GM18511 (cell line): Measurements from ENCODE around the gene IL17RB.

Source experiments
- ATAC-seq: cut with Tn5 transposase; IDR thresholded peaks from one replicate; pipeline ENCODE4 v1.9.1; 2021; ENCODE audit warnings: mild to moderate bottlenecking, moderate library complexity; ENCODE audit not compliant: unreplicated experiment

The IL17RB gene

GRCh38 chr3:53902067-53902466 lies 55.7 kb downstream of the IL17RB start:
- no peak for ATAC-seq

GRCh38 chr3:53902711-53903110 lies 56.3 kb downstream of the IL17RB start:
- ATAC-seq = no peak

GRCh38 chr3:53913401-53913800 lies 67.0 kb downstream of the IL17RB start:
- no peak for ATAC-seq
